Left hindlimb (tissue), 1 donor: ENCODE data around the gene CD82.
A peak's percentile ranks its signal among the peaks of the same experiment; 100 is the strongest.

Source experiments
- DNase-seq: peaks from one replicate; pipeline ENCODE4 v3.0.0-alpha.2; 2018

The CD82 gene

GRCh38 chr11:44565211-44565952 lies at the start of gene CD82:
Gene CD82, plus strand, starts transcription at chr11:44565663. Its CDS starts 29,000 bp downstream, at chr11:44594663.
- peak; percentile 100 for DNase-seq

- peak; percentile 47 for DNase-seq
Measured at GRCh38 chr11:44516688-44517507, 48.6 kb upstream of the CD82 start.

GRCh38 chr11:44517541-44517940 lies 47.9 kb upstream of the CD82 start:
- no peak for DNase-seq

GRCh38 chr11:44518968-44519550 lies 46.4 kb upstream of the CD82 start:
- no peak for DNase-seq

GRCh38 chr11:44519989-44520737 lies 45.3 kb upstream of the CD82 start:
- peak; percentile 78 for DNase-seq

GRCh38 chr11:44521148-44521547 lies 44.3 kb upstream of the CD82 start:
- DNase-seq, result no peak

- no peak for DNase-seq
Measured at GRCh38 chr11:44522294-44522693, 43.2 kb upstream of the CD82 start.

GRCh38 chr11:44524346-44524745 lies 41.1 kb upstream of the CD82 start:
- DNase-seq, result no peak

GRCh38 chr11:44524751-44525201 lies 40.7 kb upstream of the CD82 start:
- peak; percentile 81 for DNase-seq

GRCh38 chr11:44525473-44526252 lies 39.8 kb upstream of the CD82 start:
- no peak for DNase-seq

- no peak for DNase-seq
Measured at GRCh38 chr11:44526438-44526837, 39.0 kb upstream of the CD82 start.

GRCh38 chr11:44527476-44527875 lies 38.0 kb upstream of the CD82 start:
- DNase-seq, result no peak

GRCh38 chr11:44528103-44528502 lies 37.4 kb upstream of the CD82 start:
- DNase-seq, result no peak

- DNase-seq, result no peak
Measured at GRCh38 chr11:44528581-44528980, 36.9 kb upstream of the CD82 start.

GRCh38 chr11:44529895-44530412 lies 35.5 kb upstream of the CD82 start:
- no peak for DNase-seq

GRCh38 chr11:44530413-44531115 lies 34.9 kb upstream of the CD82 start:
- DNase-seq, result no peak

- DNase-seq, result peak; percentile 41
Measured at GRCh38 chr11:44531116-44531504, 34.4 kb upstream of the CD82 start.

GRCh38 chr11:44531636-44532035 lies 33.8 kb upstream of the CD82 start:
- DNase-seq, result no peak

- DNase-seq, result no peak
Measured at GRCh38 chr11:44532809-44533208, 32.7 kb upstream of the CD82 start.

- no peak for DNase-seq
Measured at GRCh38 chr11:44533921-44534711, 31.3 kb upstream of the CD82 start.
